Mesothelial cell of epicardium (in vitro differentiated cells): Measurements from ENCODE around the gene CBX4. TPM values are rescaled to one million over a fixed set of nuclear protein-coding genes. Genes with fewer than 3 reads are reported as not detected.

Experiments
- DNase-seq, 2 experiments: peaks; one replicate each; pipeline ENCODE4 v3.0.0; 2021; ENCODE audit warnings: low spot score in 2 of 2; ENCODE audit not compliant: unreplicated experiment in 2 of 2
- H3K27ac Mint-ChIP-seq: 2 replicates; pipeline ENCODE4 v1.8.0; 2021; ENCODE audit warnings: mixed read lengths
- H3K27me3 Mint-ChIP-seq: 2 replicates; pipeline ENCODE4 v1.8.0; 2021; ENCODE audit warnings: low read depth, mixed read lengths
- H3K36me3 Mint-ChIP-seq: 2 replicates; pipeline ENCODE4 v1.8.0; 2021; ENCODE audit warnings: mixed read lengths
- H3K4me1 Mint-ChIP-seq: 2 replicates; pipeline ENCODE4 v1.8.0; 2021; ENCODE audit warnings: mixed read lengths
- H3K4me3 Mint-ChIP-seq: 2 replicates; pipeline ENCODE4 v1.8.0; 2021; ENCODE audit warnings: mild to moderate bottlenecking, moderate library complexity, mixed read lengths
- H3K9me3 Mint-ChIP-seq: 2 replicates; pipeline ENCODE4 v1.8.0; 2021; ENCODE audit warnings: mixed read lengths
- total RNA-seq: library from RNA; stranded (reverse); gene quantifications from 3 replicates; pipeline ENCODE4 v1.2.1, GENCODE V29; 2021
- TF ChIP-seq, protein P1 (sequence below): fragments of 200-600 bp; sonication (generic); IDR thresholded peaks from one replicate; pipeline ENCODE4 v1.5.0; 2021; ENCODE audit warnings: antibody characterized with exemption; ENCODE audit not compliant: unreplicated experiment

Gene CBX4
- total RNA-seq, 1 donor from 2014 or later: 32.1 TPM

DNA sequence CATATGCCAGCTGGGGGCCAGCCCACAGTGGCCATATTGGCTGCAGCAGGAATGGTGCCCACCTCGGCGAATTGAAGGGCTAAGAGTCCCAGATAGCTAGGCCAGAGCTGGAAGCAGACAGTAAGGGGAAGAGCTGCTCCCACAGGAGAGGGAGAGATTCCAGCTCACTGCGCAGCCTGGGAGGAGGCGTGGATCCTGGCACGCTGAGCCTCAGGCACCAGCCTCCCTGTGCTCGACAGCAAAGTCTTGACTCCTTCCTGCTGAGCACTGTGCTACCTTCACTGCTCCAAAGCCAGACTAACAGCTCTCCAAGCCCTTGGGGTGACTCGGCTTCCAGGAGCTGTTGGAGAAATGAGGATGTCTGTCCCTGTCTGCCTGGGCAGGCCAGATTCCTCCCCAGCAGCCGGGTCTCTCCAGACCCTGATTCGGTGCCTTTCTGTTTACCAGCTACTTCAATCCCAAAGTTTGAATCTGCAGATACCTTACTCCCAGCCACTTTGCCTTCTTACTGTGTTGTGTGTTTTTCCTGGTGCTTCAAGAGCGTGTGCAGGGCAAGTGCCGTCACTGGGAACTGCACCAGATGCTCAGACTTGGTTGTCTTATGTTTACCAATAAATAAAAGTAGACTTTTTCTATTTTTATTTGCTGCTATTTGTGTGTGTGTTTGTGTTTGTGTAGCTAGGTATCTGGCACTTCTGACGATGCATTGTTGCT, 52.2 kb downstream of the CBX4 start:
- Mint-ChIP-seq H3K4me3 (no peak overlapping the region), H3K27ac (no peak overlapping the region), H3K4me1 (peaks cover 15% of the 10 kb centered on the region), H3K36me3 (peaks cover 14% of the 10 kb centered on the region), H3K27me3 (peaks cover 56% of the 10 kb centered on the region), H3K9me3 (no peaks in the 10 kb centered on the region)
- TF ChIP-seq, protein P1, sequence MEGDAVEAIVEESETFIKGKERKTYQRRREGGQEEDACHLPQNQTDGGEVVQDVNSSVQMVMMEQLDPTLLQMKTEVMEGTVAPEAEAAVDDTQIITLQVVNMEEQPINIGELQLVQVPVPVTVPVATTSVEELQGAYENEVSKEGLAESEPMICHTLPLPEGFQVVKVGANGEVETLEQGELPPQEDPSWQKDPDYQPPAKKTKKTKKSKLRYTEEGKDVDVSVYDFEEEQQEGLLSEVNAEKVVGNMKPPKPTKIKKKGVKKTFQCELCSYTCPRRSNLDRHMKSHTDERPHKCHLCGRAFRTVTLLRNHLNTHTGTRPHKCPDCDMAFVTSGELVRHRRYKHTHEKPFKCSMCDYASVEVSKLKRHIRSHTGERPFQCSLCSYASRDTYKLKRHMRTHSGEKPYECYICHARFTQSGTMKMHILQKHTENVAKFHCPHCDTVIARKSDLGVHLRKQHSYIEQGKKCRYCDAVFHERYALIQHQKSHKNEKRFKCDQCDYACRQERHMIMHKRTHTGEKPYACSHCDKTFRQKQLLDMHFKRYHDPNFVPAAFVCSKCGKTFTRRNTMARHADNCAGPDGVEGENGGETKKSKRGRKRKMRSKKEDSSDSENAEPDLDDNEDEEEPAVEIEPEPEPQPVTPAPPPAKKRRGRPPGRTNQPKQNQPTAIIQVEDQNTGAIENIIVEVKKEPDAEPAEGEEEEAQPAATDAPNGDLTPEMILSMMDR: no peak
- DNase-seq: no peak

DNA sequence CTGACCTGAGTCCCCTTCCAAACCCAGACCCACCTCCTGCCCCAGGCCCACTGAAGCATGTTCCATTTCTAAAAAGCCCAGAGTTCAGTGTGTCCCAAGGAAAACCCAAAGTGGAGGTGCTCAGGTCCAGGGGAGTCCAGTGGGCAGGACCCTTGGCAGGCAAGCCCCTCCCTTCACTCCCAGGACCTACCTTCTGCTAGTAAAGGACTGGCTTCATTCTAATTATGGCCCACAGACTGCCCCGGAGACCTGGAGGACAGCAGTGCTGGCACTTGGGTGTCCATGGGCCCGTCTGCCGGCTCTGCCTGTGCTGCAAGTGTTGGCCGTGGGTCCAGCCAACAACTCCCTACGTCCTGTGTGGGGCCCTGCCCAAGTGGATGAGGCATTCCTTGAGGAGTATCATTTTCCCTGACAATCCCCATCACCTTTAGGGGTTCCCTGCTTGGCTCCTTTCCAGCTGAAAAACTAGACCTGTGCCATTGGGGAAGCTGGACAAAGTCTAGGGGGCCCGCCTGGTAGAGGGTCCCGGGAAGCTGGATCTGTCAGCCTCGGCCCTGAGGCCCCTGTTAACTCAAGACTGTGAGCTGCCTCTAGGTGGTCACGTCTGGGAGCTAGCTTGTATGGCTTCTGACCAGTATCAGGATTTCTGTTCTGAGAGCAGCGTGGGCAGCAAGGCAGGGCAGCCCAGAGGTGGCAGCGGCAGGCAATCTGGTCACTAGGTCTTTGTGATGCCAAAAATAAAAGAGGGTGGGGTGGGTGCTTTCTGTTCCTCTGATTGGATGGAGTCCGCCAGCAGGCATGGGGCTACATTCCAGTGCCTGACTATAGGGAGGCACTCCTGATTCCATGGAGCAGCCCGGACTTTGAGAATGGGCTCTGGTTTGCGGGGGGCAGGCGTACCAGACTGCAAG, 53.1 kb downstream of the CBX4 start:
- peaks cover 18% of the 10 kb centered on the region for H3K36me3 Mint-ChIP-seq
- H3K9me3 Mint-ChIP-seq: no peaks in the 10 kb centered on the region
- H3K27ac Mint-ChIP-seq: no peak overlapping the region
- no peak overlapping the region for H3K4me3 Mint-ChIP-seq
- TF ChIP-seq, protein P1: no peak
- peaks cover 11% of the 10 kb centered on the region for H3K4me1 Mint-ChIP-seq
- DNase-seq: no peak
- H3K27me3 Mint-ChIP-seq: peaks cover 46% of the 10 kb centered on the region

GRCh38 chr17:79785017-79785899, 54.0 kb downstream of the CBX4 start:
- Mint-ChIP-seq H3K4me3 (no peak overlapping the region), H3K36me3 (peaks cover 25% of the 10 kb centered on the region), H3K4me1 (peaks cover 11% of the 10 kb centered on the region), H3K27ac (no peak overlapping the region), H3K9me3 (no peaks in the 10 kb centered on the region), H3K27me3 (peaks cover 37% of the 10 kb centered on the region)
- no peak for DNase-seq
- TF ChIP-seq, protein P1: no peak

DNA sequence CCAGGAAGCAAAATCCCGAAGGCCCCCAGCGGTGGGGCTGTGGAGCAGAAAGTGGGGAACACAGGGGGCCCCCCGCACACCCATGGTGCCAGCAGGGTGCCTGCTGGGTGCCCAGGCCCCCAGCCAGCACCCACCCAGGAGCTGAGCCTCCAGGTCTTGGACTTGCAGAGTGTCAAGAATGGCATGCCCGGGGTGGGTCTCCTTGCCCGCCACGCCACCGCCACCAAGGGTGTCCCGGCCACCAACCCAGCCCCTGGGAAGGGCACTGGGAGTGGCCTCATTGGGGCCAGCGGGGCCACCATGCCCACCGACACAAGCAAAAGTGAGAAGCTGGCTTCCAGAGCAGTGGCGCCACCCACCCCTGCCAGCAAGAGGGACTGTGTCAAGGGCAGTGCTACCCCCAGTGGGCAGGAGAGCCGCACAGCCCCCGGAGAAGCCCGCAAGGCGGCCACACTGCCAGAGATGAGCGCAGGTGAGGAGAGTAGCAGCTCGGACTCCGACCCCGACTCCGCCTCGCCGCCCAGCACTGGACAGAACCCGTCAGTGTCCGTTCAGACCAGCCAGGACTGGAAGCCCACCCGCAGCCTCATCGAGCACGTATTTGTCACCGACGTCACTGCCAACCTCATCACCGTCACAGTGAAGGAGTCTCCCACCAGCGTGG, 54.8 kb downstream of the CBX4 start:
- peaks cover 32% of the 10 kb centered on the region for H3K27me3 Mint-ChIP-seq
- H3K9me3 Mint-ChIP-seq: no peaks in the 10 kb centered on the region
- no peak overlapping the region for H3K27ac Mint-ChIP-seq
- DNase-seq: no peak
- no peak overlapping the region for H3K4me3 Mint-ChIP-seq
- peaks cover 32% of the 10 kb centered on the region for H3K36me3 Mint-ChIP-seq
- TF ChIP-seq, protein P1: peak; percentile 29
- peaks cover 16% of the 10 kb centered on the region for H3K4me1 Mint-ChIP-seq

- H3K9me3 Mint-ChIP-seq: no peaks in the 10 kb centered on the region
- TF ChIP-seq, protein P1: no peak
- no peak overlapping the region for H3K4me3 Mint-ChIP-seq
- H3K27me3 Mint-ChIP-seq: peaks cover 26% of the 10 kb centered on the region
- H3K4me1 Mint-ChIP-seq: peaks cover 18% of the 10 kb centered on the region
- H3K36me3 Mint-ChIP-seq: peaks cover 32% of the 10 kb centered on the region
- no peak for DNase-seq
- H3K27ac Mint-ChIP-seq: no peak overlapping the region
Measured at GRCh38 chr17:79783891-79784290, 55.3 kb downstream of the CBX4 start.
